Immature natural killer cell (primary cell): ENCODE data around the gene TMEM200C. TPM values are rescaled to one million over a fixed set of nuclear protein-coding genes. Genes with fewer than 3 reads are reported as not detected.

ENCODE experiments used
- DNase-seq, 3 donors: peaks; one replicate each; pipeline ENCODE4 v3.0.0; 2022; ENCODE audit warnings: mixed read lengths in 1 of 3
- H3K27ac Mint-ChIP-seq, 6 donors: one replicate each; pipeline ENCODE4 v1.8.0; 2020; ENCODE audit warnings: mixed read lengths in 6 of 6, mild to moderate bottlenecking in 5 of 6, inconsistent platforms in 4 of 6, moderate library complexity in 3 of 6
- H3K27me3 Mint-ChIP-seq, 3 donors: one replicate each; pipeline ENCODE4 v1.8.0; 2020 to 2021; ENCODE audit warnings: low read depth in 3 of 3, mild to moderate bottlenecking in 3 of 3, mixed read lengths in 3 of 3, moderate library complexity in 3 of 3, inconsistent platforms in 1 of 3
- H3K36me3 Mint-ChIP-seq, 3 donors: one replicate each; pipeline ENCODE4 v1.8.0; 2020; ENCODE audit warnings: mixed read lengths in 3 of 3, inconsistent platforms in 2 of 3, mild to moderate bottlenecking in 2 of 3
- H3K4me1 Mint-ChIP-seq, 2 donors: one replicate each; pipeline ENCODE4 v1.8.0; 2020; ENCODE audit warnings: inconsistent platforms in 2 of 2, mild to moderate bottlenecking in 2 of 2, mixed read lengths in 2 of 2, moderate library complexity in 1 of 2
- H3K4me3 Mint-ChIP-seq, 5 donors: one replicate each; pipeline ENCODE4 v1.8.0; 2020; ENCODE audit warnings: mild to moderate bottlenecking in 5 of 5, mixed read lengths in 5 of 5, inconsistent platforms in 3 of 5, moderate library complexity in 3 of 5
- H3K9me3 Mint-ChIP-seq, 6 donors: one replicate each; pipeline ENCODE4 v1.8.0; 2020; ENCODE audit warnings: mild to moderate bottlenecking in 6 of 6, mixed read lengths in 6 of 6, inconsistent platforms in 4 of 6, moderate library complexity in 3 of 6
- polyA plus RNA-seq, 3 donors: library from polyadenylated mRNA; unstranded; fragments of 300-500 nt; fragmentation: Illumina TruSeq; gene quantifications; one replicate each; pipeline ENCODE4 v1.2.3, GENCODE V29; 2021

The TMEM200C gene
- polyA plus RNA-seq, 3 donors from 2014 or later = not detected

DNA sequence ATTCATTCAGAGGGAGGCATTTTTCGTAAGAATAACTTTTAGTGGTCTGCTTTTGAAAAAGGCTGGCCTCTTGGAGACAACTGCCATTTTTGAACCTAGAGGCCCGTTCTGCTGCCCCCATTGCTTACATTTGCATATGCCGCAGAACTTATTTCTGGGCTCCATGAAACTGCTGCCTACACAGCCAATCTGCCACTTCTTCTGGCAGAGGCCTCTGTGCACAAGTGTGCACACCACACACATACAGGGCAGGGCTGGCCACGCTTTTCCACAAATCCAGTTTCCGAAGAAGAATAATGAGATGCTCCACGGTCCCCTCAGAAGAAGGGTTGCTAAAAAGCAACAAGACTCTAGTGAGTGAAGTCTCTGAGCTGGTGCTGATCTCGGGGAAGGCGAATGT is 56.2 kb downstream of the TMEM200C start:
- H3K4me3 Mint-ChIP-seq = no peak overlapping the region
- H3K36me3 Mint-ChIP-seq = no peaks in the 10 kb centered on the region
- no peak for DNase-seq
- peaks cover 0 to 3% (median 2%) of the 10 kb centered on the region in 3 donors for H3K27me3 Mint-ChIP-seq
- peaks cover 0 to 2% (median 0%) of the 10 kb centered on the region in 6 donors for H3K9me3 Mint-ChIP-seq
- H3K4me1 Mint-ChIP-seq = no peaks in the 10 kb centered on the region
- no peak overlapping the region for H3K27ac Mint-ChIP-seq
